Measurements from ENCODE around the gene SLC38A10. TPM values are rescaled to one million over a fixed set of nuclear protein-coding genes. Genes with fewer than 3 reads are reported as not detected.

Gene SLC38A10
- total RNA-seq, 1 experiment from 2014 or later = 43.8 TPM

DNA sequence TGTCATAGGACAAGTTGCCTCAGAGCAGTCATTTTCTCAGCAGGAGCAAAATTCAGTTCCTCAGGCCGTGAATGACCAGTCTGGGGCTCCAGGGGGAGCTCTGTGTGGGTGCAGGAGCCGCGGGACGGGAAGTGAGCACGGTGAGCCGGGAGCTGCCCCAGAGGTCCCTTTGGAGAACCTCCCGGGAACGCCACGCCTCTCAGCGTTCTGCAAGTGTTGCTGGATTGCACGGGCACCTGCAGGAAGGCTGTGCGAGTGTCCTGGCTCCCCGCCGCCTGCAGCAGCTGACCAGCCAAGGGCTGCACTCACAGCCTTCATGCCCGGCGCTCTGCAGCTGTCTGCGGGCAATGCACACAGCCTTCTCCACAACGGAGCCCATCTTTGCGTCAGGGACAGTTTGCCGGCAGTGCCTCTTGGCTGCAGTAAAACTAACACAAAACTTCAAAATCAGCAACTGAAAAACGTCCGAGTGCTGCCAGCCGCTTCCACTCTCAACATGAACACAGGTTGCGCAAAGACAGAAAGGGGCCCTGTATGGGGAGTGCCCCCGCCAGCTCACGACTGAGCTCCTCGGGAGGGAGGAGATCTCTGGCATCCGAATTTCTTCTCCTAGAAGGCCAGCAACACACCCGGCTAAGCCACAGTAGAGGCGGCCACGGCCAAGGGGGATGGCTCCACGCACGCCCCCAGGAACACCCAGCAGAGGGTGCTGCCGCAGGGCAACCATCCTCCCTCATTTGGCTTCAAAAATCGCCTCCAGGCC, 40.0 kb downstream of the SLC38A10 start:
- WGBS (ENCODE audit: extremely low coverage, insufficient read length, low lambda C conversion rate) = no CpG with 5 or more reads among the region's 35 CpGs
- H3K9me3 ChIP-seq (ENCODE audit: control insufficient read depth, low read depth, low read length) = no peaks in the 10 kb centered on the region
- Mint-ChIP-seq H3K4me3 (no peak overlapping the region), H3K27me3 (ENCODE audit: low read depth) (no peaks in the 10 kb centered on the region), H3K4me1 (peaks cover 15 to 25% of the 10 kb centered on the region in 2 experiments), H3K9me3 (no peaks in the 10 kb centered on the region; a peak in 1 of 5 replicates), H3K36me3 (ENCODE audit: insufficient read depth in 1 of 3, low read depth in 3 of 3) (peaks cover 9 to 20% (median 15%) of the 10 kb centered on the region in 3 experiments), H3K27ac (peak overlapping the region in 1 of 3 experiments; percentile 20; a peak in 2 of 7 replicates)
- no peak overlapping the region for H3K18ac ChIP-seq (ENCODE audit: insufficient read length, low read depth, low read length)
- H4K20me1 ChIP-seq (ENCODE audit: control insufficient read depth, insufficient read depth, insufficient read length) = no peaks in the 10 kb centered on the region
- no peak overlapping the region for H2BK5ac ChIP-seq (ENCODE audit: insufficient read length, low read length)
- no peaks in the 10 kb centered on the region for H3K4me1 ChIP-seq (ENCODE audit: insufficient read depth, low read length)
- no peak overlapping the region for H3K4me2 ChIP-seq (ENCODE audit: insufficient read depth, insufficient read length, low read length)
- no peak overlapping the region for H2BK12ac ChIP-seq (ENCODE audit: insufficient read length, low read depth, low read length)
- no peak overlapping the region for H2AK5ac ChIP-seq (ENCODE audit: insufficient read length, low read length)
- no peak overlapping the region for H3K9ac ChIP-seq (ENCODE audit: extremely low read depth, insufficient read length, low read length)
- H3K23me2 ChIP-seq (ENCODE audit: insufficient read length, low read depth, low read length, poor library complexity, severe bottlenecking) = no peaks in the 10 kb centered on the region
- H3T11ph ChIP-seq (ENCODE audit: low read length) = no peak overlapping the region
- H3K27ac ChIP-seq (ENCODE audit: insufficient read length, low read depth, low read length) = no peak overlapping the region
- DNase-seq = peak; percentile 90
- H4K5ac ChIP-seq (ENCODE audit: insufficient read length, low read depth, low read length) = no peak overlapping the region
- no peaks in the 10 kb centered on the region for H3K79me1 ChIP-seq (ENCODE audit: insufficient read depth, low read depth, low read length, poor library complexity, severe bottlenecking)
- no peaks in the 10 kb centered on the region for H3K27me3 ChIP-seq (ENCODE audit: insufficient read depth, low read length)
- no peak overlapping the region for H4K91ac ChIP-seq (ENCODE audit: insufficient read length, low read depth, low read length)
- H3K23ac ChIP-seq (ENCODE audit: insufficient read length, low read depth, low read length) = no peak overlapping the region
- H2BK15ac ChIP-seq (ENCODE audit: low read depth, low read length) = no peak overlapping the region
- H2AFZ ChIP-seq (ENCODE audit: low read length) = no peak overlapping the region
- no peak overlapping the region for H2BK20ac ChIP-seq (ENCODE audit: low read depth, low read length, poor library complexity, severe bottlenecking)
- TF ChIP-seq, protein P1, sequence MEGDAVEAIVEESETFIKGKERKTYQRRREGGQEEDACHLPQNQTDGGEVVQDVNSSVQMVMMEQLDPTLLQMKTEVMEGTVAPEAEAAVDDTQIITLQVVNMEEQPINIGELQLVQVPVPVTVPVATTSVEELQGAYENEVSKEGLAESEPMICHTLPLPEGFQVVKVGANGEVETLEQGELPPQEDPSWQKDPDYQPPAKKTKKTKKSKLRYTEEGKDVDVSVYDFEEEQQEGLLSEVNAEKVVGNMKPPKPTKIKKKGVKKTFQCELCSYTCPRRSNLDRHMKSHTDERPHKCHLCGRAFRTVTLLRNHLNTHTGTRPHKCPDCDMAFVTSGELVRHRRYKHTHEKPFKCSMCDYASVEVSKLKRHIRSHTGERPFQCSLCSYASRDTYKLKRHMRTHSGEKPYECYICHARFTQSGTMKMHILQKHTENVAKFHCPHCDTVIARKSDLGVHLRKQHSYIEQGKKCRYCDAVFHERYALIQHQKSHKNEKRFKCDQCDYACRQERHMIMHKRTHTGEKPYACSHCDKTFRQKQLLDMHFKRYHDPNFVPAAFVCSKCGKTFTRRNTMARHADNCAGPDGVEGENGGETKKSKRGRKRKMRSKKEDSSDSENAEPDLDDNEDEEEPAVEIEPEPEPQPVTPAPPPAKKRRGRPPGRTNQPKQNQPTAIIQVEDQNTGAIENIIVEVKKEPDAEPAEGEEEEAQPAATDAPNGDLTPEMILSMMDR (conservative IDR thresholded peaks at IDR 0.05) = peak; percentile 66
- no peak overlapping the region for H4K8ac ChIP-seq (replicated peaks; ENCODE audit: insufficient read length, low read depth, low read length)
- H3K4ac ChIP-seq (ENCODE audit: low read depth, low read length) = no peak overlapping the region
- no peak overlapping the region for H3K14ac ChIP-seq (ENCODE audit: insufficient read depth, low read length)
- no peaks in the 10 kb centered on the region for H3K79me2 ChIP-seq (ENCODE audit: insufficient read depth, low read length)
- H2BK120ac ChIP-seq (ENCODE audit: low read depth, low read length, poor library complexity, severe bottlenecking) = no peak overlapping the region
- H3K56ac ChIP-seq (ENCODE audit: insufficient read length, low read depth, low read length) = no peak overlapping the region

Measured in H9 (cell line).